ENCODE data around the gene MEIS2.

Gene MEIS2

DNA sequence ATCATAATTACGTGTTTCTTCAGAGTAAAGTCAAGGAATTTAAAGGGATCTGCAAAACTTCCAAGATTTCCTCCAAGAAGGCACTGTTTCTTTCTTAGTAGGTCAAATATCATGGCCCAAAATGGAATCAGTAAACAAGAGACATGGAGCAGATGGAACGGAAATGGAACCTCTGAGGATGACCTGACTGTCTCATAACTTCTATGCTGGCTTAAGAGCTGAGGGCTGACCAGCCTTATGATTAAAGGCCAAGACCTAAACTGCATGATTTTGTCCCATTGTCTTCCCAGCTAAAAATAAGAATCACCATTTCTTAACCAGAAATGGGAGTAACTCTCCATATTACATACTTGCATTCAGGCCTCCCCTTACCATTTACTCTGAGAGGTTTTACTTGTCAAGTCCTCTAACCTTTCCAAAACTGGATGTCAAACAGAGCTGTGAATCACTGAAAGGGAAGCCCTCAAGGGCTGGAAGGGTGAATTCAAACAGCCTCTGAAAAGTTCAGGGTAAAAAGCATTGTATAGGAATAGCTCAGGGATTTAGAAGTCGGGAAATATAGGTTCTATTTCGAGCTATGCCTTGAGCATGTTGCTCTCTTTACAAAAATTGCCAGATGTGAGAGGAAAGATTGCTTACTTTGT is 103.7 kb downstream of the MEIS2 start:
- DNase-seq = no peak
- TF ChIP-seq POLR2A (IDR thresholded peaks at IDR 0.05; ENCODE audit: low read length) (no peak), GATA1 (IDR thresholded peaks at IDR 0.05; ENCODE audit: low read depth, low read length) (no peak)

DNA sequence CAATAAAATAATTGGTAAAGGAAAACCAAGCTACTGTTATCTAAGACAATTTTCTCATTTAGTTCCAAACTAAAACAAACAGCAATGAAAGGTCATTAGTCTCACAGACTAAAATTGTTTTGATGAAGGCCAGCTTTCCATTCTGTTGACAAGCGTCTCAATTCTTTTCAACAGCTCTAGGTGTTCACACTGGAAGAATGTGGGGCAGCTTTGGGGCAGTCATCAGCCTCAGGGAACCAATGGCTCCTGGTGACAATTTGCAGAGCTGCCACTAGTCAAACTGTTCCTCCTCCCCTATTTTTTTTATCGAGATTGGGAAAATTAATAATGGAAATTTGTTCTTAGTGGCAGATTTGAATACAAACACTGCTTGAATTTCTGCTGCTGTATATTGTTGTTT is 104.2 kb downstream of the MEIS2 start:
- DNase-seq = no peak

DNA sequence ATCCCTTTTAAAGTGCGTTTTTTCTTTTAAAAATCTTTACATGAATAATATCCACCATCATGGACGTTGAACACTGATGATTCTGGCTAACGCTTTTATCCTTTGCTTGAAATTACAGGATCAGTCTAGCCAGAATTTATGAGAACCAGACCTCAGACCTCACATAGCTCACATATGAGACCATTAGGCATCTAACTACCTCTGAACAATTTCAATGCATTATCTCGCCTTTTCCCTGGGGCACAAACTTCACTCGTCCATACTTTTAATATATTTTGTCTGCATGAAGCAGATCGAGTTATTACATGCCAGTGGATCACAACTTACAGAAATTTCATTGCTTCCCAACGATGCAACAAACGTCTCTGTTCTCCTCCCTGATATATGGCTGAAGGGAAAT is 105.6 kb downstream of the MEIS2 start:
- no peak for DNase-seq
- no peak for TF ChIP-seq GATA1 (IDR thresholded peaks at IDR 0.05; ENCODE audit: low read depth, low read length)
- no peak for TF ChIP-seq POLR2A (IDR thresholded peaks at IDR 0.05; ENCODE audit: low read length)

More for the DNA sequence above, 104.2 kb downstream of the MEIS2 start:
- TF ChIP-seq GATA1 (IDR thresholded peaks at IDR 0.05; ENCODE audit: low read depth, low read length) = no peak
- no peak for TF ChIP-seq POLR2A (IDR thresholded peaks at IDR 0.05; ENCODE audit: low read length)

DNA sequence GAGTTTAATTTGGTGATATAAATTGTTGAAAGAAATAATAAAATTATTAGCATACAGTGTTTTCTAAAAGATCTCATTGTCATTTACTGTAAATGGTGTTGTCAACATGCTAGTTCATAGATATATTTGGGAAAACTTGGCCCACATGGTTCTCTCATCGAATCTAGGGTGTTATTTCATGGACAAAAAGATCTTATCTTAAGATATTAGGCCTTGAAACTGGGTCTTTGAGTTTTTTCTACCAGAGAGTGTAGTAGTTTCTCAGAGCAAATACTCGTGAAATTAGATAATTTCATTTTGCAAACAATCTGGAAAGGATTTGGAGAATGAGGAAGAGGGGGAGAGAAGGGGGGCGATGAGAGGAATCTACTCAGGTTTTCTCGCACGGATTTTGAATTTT is 107.9 kb downstream of the MEIS2 start:
- no peak for DNase-seq
- no peak for TF ChIP-seq GATA1 (IDR thresholded peaks at IDR 0.05; ENCODE audit: low read depth, low read length)
- no peak for TF ChIP-seq POLR2A (IDR thresholded peaks at IDR 0.05; ENCODE audit: low read length)

DNA sequence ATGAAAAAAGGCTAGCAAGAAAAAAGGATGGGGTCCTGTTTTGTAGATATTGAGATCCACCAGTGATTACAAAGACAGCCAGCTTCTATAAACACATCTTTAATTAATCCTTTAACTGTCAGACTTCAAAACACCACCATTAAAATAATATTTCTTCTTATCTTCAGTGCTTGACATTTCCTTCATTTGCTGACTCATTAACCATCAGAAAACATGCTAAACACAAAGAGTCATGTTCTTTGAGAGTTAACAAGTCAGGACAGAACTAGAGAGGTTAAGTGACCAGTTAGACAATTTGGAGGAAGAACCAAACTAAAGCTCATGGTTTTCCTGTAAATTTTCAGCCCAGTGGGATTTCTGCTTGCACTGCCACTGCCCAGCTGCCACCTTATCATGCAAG is 111.4 kb downstream of the MEIS2 start:
- TF ChIP-seq POLR2A (IDR thresholded peaks at IDR 0.05; ENCODE audit: low read length) = no peak
- no peak for TF ChIP-seq GATA1 (IDR thresholded peaks at IDR 0.05; ENCODE audit: low read depth, low read length)
- DNase-seq = no peak

DNA sequence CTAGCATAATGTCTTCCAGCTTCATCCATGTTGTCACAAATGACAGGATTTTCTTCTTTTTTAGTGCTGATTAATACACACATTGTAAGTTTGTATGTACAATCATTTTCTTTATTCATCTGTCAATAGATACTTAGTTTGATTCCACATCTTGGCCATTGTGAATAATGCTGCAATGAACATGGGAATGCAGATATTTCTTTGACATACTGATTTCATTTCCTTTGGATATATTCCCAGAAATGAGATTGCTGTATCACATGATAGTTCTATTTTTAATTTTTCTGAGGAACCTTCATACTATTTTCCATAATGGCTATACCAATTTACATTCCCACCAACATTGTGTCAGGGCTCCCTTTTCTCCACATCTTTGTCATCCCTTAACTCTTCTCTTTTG is 117.9 kb downstream of the MEIS2 start:
- DNase-seq = no peak
- no peak for TF ChIP-seq POLR2A (IDR thresholded peaks at IDR 0.05; ENCODE audit: low read length)
- no peak for TF ChIP-seq GATA1 (IDR thresholded peaks at IDR 0.05; ENCODE audit: low read depth, low read length)

DNA sequence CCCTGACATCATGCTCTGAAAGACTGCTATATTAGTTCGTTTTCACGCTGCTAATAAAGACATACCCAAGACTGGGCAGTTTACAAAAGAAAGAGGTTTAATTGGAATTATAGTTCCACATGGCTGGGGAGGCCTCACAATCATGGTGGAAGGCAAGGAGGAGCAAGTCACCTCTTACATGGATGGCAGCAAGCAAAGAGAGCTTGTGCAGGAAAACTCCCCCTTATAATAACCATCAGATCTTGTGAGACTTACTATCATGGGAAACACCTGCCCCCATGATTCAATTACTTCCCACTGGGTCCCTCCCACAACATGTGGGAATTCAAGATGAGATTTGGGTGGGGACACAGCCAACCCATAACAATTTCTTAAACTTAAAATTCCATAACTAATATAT is 120.1 kb downstream of the MEIS2 start:
- DNase-seq = peak in 1 of 2 experiments; percentile 5

DNA sequence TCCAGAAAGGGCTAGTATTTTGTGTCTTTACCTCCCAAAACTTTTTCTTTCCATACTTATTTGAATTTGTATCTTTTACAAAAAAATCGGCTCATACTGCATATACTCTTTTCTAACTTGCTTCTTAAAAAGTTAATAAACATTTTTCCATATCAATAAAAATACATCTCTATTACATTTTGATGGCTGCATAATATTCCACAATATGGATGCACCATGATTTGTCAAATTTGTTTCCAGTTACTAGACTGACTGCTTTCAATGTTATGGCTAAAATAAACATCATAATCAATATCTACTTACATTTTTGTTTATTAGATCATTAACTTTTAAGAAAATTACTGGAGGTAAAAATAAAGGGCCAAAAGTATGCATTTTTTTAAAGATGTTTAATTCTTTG is 121.7 kb downstream of the MEIS2 start:
- no peak for TF ChIP-seq POLR2A (IDR thresholded peaks at IDR 0.05; ENCODE audit: low read length)
- TF ChIP-seq GATA1 (IDR thresholded peaks at IDR 0.05; ENCODE audit: low read depth, low read length) = no peak
- no peak for DNase-seq

DNA sequence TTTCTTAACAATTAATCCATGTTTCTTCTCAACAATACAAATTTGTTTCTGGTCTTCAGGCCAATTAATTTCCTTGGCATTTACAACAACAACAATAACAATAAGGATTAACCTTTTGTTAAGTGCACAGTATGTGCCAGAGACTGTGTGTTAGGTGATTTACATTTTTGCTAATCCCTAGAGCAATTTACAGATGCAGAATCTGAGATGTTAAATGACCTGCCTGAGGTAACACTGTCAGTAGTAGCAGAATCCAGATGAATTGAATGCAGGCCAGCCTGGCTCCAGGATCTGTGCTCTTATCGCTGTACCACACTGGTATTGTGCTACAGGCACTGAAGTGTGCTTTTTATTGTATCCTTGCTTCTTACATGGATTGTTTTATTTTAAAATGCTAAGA is 122.2 kb downstream of the MEIS2 start:
- no peak for DNase-seq
- TF ChIP-seq GATA1 (IDR thresholded peaks at IDR 0.05; ENCODE audit: low read depth, low read length) (no peak), POLR2A (IDR thresholded peaks at IDR 0.05; ENCODE audit: low read length) (no peak)

DNA sequence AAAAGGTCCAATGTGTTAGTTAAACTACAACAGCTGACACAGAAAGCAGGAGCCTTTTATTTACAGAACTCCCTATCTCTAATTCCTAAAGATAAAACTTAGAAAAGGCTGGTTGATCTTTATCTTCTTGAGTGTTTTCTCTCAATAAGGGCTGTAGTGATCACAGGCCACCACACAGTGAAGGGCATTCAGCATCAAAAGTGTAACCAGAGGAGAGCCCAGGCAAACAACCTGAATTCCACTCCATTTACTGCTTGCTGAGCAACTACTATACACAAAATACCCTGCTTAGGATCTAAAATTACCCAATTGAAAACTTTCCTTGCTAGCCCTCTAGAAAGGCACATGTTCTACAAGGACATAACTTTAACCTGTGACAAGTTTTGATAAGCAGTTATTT is 122.7 kb downstream of the MEIS2 start:
- TF ChIP-seq POLR2A (IDR thresholded peaks at IDR 0.05; ENCODE audit: low read length) (no peak), GATA1 (IDR thresholded peaks at IDR 0.05; ENCODE audit: low read depth, low read length) (no peak)

DNA sequence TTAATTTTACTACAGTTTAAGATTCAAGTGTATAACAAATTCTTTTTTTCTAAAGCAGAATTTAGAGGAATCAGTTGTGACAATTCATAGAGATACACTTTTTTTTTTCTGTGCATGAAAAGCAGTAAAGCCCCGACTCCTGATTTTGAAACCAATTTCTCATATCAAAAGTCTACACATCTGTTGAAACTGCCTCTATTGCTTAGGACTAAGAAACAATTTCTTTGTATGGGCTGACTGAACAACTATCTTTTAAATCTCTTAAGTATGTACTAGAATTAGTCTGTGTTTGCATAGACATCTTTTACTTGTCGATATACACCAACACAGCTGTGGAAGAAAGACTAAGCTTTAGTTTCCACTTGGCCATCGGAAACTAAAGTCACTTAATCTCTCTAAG is 127.6 kb downstream of the MEIS2 start:
- TF ChIP-seq POLR2A (IDR thresholded peaks at IDR 0.05; ENCODE audit: low read length) = no peak
- TF ChIP-seq GATA1 (IDR thresholded peaks at IDR 0.05; ENCODE audit: low read depth, low read length) = no peak
- no peak for DNase-seq

More for the DNA sequence above, 122.7 kb downstream of the MEIS2 start:
- no peak for DNase-seq

DNA sequence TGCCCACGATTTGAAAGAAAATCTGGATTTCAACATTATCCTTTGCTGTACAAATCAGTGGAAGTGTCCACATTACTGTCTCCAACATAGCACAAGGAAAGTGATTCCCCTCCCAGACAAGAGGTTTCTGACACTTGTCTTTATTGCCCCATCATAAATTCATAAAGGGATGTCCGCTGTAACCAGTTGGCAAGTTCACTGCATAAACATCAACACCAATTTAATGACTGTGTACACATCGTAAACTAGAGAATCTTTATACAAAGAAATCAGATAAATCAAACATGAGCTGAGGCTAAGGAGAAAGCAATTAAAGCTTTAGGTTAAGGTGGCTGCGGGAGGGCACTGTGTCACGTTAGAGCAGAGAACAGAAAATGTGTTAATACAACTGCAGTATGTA is 129.8 kb downstream of the MEIS2 start:
- no peak for TF ChIP-seq POLR2A (IDR thresholded peaks at IDR 0.05; ENCODE audit: low read length)
- DNase-seq = no peak

DNA sequence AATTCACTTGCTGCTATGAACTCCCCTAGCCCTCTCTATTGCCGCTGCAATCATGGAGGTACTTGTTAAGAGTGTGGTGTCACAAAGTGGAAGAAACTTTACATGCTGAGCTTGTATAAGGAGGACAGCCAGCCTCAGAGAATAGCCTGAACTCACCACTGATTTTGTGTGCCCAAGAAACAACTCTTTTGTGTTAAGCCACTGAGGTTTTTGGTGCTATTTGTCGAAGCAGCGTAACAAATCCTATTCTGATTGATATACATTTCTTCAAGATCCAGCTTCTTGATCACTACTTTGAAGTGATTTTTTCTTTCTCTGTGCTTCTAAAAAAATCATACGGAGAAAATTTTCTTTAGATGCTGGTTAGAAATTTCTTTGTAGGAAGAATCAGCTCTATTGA is 132.4 kb downstream of the MEIS2 start:
- TF ChIP-seq GATA1 (IDR thresholded peaks at IDR 0.05; ENCODE audit: low read depth, low read length) (no peak), POLR2A (IDR thresholded peaks at IDR 0.05; ENCODE audit: low read length) (no peak)
- no peak for DNase-seq

DNA sequence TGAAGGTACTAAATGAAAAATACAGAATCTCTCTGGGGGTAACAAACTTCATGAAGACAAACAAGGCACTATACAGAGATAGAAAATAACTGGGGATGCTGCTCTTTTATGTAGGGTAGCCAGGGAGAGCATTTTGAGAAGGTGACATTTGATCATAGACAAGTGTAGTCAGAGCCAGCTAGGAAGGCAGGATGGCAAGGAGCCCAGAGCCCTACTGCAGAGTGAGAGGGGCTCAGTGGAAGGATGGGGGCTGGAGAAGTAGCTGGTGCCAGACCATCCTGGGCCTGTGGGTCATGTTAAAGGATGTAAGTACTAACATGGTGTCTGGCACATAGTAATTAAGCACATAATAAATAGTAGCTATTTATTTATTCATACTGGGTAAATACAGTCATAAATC is 133.6 kb downstream of the MEIS2 start:
- TF ChIP-seq GATA1 (IDR thresholded peaks at IDR 0.05; ENCODE audit: low read depth, low read length) = no peak
- TF ChIP-seq POLR2A (IDR thresholded peaks at IDR 0.05; ENCODE audit: low read length) = no peak

DNA sequence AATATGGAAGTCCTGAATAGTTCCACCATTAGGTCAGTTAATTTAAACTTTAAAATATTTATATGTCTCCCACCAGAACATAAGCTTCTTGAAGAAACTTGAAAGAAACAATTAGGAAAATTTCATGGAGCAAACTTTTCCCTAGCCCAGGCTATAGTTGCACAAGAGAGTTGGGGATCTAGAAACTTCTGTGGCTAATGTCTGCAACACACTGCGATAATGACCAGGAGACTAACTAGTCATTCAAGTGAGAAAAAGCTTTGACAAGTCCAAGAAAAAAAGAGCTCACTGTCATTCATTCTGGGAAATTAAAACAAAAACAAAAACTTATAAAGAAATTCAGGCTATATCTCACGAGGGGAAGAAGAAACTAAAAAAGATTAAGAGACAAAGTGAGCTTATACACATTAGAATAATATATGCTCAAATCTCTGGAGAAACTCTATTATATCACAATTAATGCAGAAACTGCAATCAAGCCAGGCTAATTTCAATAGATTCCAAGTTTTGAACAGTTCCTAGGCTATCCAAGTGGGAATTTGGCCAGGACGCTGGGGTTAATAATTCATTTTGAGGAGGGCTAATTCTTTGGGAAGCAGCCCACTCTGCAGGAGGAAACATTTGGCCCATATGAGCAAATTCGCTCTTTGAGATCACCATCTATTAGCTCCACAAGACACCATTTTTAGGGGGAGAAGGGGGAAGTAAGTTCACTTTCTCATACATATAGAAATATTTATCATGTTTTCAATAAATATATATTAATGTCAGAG is 134.6 kb downstream of the MEIS2 start:
- no peak for DNase-seq
- TF ChIP-seq POLR2A (IDR thresholded peaks at IDR 0.05; ENCODE audit: low read length) = no peak
- TF ChIP-seq GATA1 (IDR thresholded peaks at IDR 0.05; ENCODE audit: low read depth, low read length) = no peak

More for the DNA sequence above, 133.6 kb downstream of the MEIS2 start:
- DNase-seq = no peak
